Esophagus squamous epithelium (tissue), 4 donors: ENCODE data around the gene DPM3.

ENCODE experiments used
- POLR2A ChIP-seq, 4 donors: fragments of 450-650 bp; IDR thresholded peaks; one replicate each; pipeline ENCODE4 v1.6.1; 2017; ENCODE audit warnings: antibody characterized with exemption in 4 of 4, mild to moderate bottlenecking in 4 of 4, moderate library complexity in 3 of 4
- TF ChIP-seq, protein P1 (sequence below), 6 experiments: fragments of 450-650 bp in 4 of 6; fragments of 200-600 bp in 2 of 6; sonication (generic) in 2 of 6; IDR thresholded peaks; one replicate each; pipeline ENCODE4 v1.5.1; 2016 to 2019; ENCODE audit warnings: antibody characterized with exemption in 6 of 6, mild to moderate bottlenecking in 4 of 6, moderate library complexity in 4 of 6

DNA sequence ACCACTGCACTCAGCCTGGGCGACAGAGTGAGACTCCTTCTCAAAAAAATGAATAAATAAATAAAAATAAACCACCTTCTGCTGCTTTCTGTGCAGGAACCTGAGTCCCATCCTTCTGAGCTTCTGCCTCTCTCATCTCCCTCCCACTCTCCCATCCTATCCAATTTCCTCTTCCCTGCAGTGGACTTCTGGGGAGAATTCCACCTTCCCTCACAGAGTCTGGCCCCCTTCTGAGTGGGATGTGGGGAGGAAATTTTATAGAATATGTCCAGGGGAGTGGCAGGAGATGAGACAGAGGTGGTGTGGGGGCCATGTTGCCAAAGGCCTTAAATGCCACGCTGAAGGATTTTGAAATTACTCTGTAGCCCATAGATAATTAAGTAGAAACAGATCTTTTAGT lies 18.0 kb downstream of the DPM3 start:
- no peak for TF ChIP-seq POLR2A (IDR thresholded peaks at IDR 0.05)
- TF ChIP-seq, protein P1, sequence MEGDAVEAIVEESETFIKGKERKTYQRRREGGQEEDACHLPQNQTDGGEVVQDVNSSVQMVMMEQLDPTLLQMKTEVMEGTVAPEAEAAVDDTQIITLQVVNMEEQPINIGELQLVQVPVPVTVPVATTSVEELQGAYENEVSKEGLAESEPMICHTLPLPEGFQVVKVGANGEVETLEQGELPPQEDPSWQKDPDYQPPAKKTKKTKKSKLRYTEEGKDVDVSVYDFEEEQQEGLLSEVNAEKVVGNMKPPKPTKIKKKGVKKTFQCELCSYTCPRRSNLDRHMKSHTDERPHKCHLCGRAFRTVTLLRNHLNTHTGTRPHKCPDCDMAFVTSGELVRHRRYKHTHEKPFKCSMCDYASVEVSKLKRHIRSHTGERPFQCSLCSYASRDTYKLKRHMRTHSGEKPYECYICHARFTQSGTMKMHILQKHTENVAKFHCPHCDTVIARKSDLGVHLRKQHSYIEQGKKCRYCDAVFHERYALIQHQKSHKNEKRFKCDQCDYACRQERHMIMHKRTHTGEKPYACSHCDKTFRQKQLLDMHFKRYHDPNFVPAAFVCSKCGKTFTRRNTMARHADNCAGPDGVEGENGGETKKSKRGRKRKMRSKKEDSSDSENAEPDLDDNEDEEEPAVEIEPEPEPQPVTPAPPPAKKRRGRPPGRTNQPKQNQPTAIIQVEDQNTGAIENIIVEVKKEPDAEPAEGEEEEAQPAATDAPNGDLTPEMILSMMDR (IDR thresholded peaks at IDR 0.05): no peak
